Loucy (cell line): Measurements from ENCODE around the gene SLC22A25.

Source experiments
- H2AFZ ChIP-seq: fragments of 200-600 bp; sonication (generic); 2 replicates; pipeline ENCODE4 v1.6.0; 2016; ENCODE audit warnings: antibody characterized with exemption, mild to moderate bottlenecking, low read length, moderate library complexity
- H3F3A ChIP-seq: fragments of 200-600 bp; 2 replicates; pipeline ENCODE4 v1.6.0; 2016; ENCODE audit warnings: antibody characterized with exemption, low read depth, mild to moderate bottlenecking
- H3K27me3 ChIP-seq: fragments of 200-600 bp; sonication (generic); 2 replicates; pipeline ENCODE4 v1.6.1; 2014; ENCODE audit warnings: low read length, mild to moderate bottlenecking; ENCODE audit not compliant: insufficient read depth, poor library complexity, severe bottlenecking
- H3K36me3 ChIP-seq: fragments of 200-600 bp; sonication (generic); 2 replicates; pipeline ENCODE4 v1.6.1; 2016; ENCODE audit warnings: low read length; ENCODE audit not compliant: insufficient read depth
- H3K4me1 ChIP-seq: fragments of 200-600 bp; sonication (generic); 2 replicates; pipeline ENCODE4 v1.5.1; 2014; ENCODE audit warnings: low read length, mild to moderate bottlenecking; ENCODE audit not compliant: insufficient read depth, poor library complexity, severe bottlenecking
- H3K4me2 ChIP-seq: fragments of 200-600 bp; sonication (generic); 2 replicates; pipeline ENCODE4 v1.6.0; 2014; ENCODE audit warnings: antibody characterized with exemption, low read length, low read depth, mild to moderate bottlenecking; ENCODE audit not compliant: poor library complexity, severe bottlenecking
- H3K4me3 ChIP-seq: fragments of 200-600 bp; sonication (generic); 2 replicates; pipeline ENCODE4 v1.5.1; 2014; ENCODE audit warnings: low read length, mild to moderate bottlenecking, mixed read lengths; ENCODE audit not compliant: poor library complexity, severe bottlenecking
- H3K79me2 ChIP-seq: fragments of 200-600 bp; sonication (generic); 2 replicates; pipeline ENCODE4 v1.6.1; 2014; ENCODE audit warnings: low read length; ENCODE audit not compliant: insufficient read depth
- H3K9ac ChIP-seq: fragments of 200-600 bp; sonication (generic); 2 replicates; pipeline ENCODE4 v1.6.0; 2014; ENCODE audit warnings: mild to moderate bottlenecking, low read depth, low read length, moderate library complexity; ENCODE audit not compliant: poor library complexity, severe bottlenecking
- H3K9me2 ChIP-seq: fragments of 200-600 bp; sonication (generic); replicated peaks from 2 replicates; pipeline ENCODE4 v1.6.1; 2016; ENCODE audit warnings: low read depth, low read length, mixed read lengths
- H3K9me3 ChIP-seq: fragments of 200-600 bp; sonication (generic); 2 replicates; pipeline ENCODE4 v1.6.1; 2014; ENCODE audit warnings: mild to moderate bottlenecking, antibody characterized with exemption, low read length, low read depth; ENCODE audit not compliant: insufficient read depth
- H4K20me1 ChIP-seq: fragments of 200-600 bp; sonication (generic); 2 replicates; pipeline ENCODE4 v1.6.0; 2014; ENCODE audit warnings: antibody characterized with exemption, low read length, mild to moderate bottlenecking; ENCODE audit not compliant: insufficient read depth, poor library complexity, severe bottlenecking
- EZH2phosphoT487 ChIP-seq: fragments of 200-600 bp; IDR thresholded peaks from 2 replicates; pipeline ENCODE4 v1.6.1; 2018; ENCODE audit warnings: antibody characterized with exemption, mild to moderate bottlenecking, moderate library complexity, borderline replicate concordance
- TF ChIP-seq, protein P1 (sequence below): fragments of 200-600 bp; sonication (generic); conservative IDR thresholded peaks from 2 replicates; pipeline ENCODE4 v1.5.1; 2014; ENCODE audit warnings: mild to moderate bottlenecking, antibody characterized with exemption, low read length

SLC22A25 gene

DNA sequence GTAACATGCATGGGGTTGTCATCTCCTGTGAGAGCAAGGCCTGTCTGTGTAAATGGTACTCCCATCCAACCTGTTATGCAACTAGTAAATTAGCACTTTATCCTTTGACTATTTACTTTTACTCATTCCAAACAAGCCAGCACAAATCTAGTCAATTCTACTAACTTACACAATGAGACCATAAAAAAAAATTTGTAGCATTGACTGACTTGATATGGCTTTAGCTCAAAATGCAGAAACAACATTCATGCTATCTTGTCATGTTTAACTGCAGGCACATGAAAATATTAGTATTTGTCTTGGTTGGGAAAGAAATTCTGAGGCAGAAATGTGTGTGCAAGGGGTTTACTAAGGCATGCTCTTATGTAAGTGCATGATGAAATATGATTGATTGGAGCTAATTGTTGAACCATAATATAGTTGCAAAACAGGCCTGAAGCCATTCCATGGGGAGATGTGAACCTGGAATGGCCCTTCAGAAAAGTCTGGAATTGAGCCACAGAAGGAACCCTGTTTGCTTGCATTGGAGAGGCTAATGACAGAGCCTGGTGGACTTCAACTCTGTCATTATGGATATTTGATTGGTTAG is 2.5 kb downstream of the SLC22A25 start:
- Histone ChIP-seq H2AFZ (no peak overlapping the region), H3F3A (no peaks in the 10 kb centered on the region), H3K79me2 (no peaks in the 10 kb centered on the region), H3K9ac (no peak overlapping the region), H3K36me3 (no peaks in the 10 kb centered on the region), H3K9me3 (0 out of 2 replicates have a peak, but pooled peaks cover 6% of the 10 kb centered on the region), H3K4me3 (no peak overlapping the region), H3K9me2 (no peaks in the 10 kb centered on the region), H3K4me1 (no peaks in the 10 kb centered on the region), H3K27me3 (no peaks in the 10 kb centered on the region), H4K20me1 (no peaks in the 10 kb centered on the region), H3K4me2 (no peak overlapping the region)
- TF ChIP-seq, protein P1, sequence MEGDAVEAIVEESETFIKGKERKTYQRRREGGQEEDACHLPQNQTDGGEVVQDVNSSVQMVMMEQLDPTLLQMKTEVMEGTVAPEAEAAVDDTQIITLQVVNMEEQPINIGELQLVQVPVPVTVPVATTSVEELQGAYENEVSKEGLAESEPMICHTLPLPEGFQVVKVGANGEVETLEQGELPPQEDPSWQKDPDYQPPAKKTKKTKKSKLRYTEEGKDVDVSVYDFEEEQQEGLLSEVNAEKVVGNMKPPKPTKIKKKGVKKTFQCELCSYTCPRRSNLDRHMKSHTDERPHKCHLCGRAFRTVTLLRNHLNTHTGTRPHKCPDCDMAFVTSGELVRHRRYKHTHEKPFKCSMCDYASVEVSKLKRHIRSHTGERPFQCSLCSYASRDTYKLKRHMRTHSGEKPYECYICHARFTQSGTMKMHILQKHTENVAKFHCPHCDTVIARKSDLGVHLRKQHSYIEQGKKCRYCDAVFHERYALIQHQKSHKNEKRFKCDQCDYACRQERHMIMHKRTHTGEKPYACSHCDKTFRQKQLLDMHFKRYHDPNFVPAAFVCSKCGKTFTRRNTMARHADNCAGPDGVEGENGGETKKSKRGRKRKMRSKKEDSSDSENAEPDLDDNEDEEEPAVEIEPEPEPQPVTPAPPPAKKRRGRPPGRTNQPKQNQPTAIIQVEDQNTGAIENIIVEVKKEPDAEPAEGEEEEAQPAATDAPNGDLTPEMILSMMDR = no peak
- no peak for TF ChIP-seq EZH2phosphoT487

DNA sequence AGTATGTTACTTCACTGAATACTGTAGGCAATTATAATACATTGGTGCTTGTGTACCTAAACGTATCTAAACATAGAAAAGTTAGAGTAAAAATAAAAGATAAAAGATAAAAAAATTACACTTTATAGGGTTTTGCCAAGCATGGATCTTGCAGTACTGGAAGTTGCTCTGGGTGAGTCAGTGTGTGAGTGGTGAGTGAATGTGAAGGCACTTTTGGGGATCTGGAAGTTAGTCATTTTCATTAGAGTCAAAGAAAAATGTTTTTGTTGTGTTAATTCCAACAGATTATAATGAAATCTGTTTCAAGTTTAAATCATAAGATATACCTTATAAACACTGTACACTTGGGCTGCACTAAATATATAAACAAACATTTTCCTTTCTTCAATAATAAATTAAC is 3.3 kb downstream of the SLC22A25 start:
- Histone ChIP-seq H3K4me1 (no peaks in the 10 kb centered on the region), H3K9me2 (no peaks in the 10 kb centered on the region), H3K4me3 (no peak overlapping the region), H2AFZ (no peak overlapping the region), H3K9ac (no peak overlapping the region), H3K4me2 (no peak overlapping the region), H3K27me3 (no peaks in the 10 kb centered on the region), H3K9me3 (0 out of 2 replicates have a peak, but pooled peaks cover 6% of the 10 kb centered on the region), H3K36me3 (no peaks in the 10 kb centered on the region), H4K20me1 (no peaks in the 10 kb centered on the region), H3F3A (no peaks in the 10 kb centered on the region), H3K79me2 (no peaks in the 10 kb centered on the region)
- no peak for TF ChIP-seq EZH2phosphoT487
- TF ChIP-seq, protein P1 = no peak

DNA sequence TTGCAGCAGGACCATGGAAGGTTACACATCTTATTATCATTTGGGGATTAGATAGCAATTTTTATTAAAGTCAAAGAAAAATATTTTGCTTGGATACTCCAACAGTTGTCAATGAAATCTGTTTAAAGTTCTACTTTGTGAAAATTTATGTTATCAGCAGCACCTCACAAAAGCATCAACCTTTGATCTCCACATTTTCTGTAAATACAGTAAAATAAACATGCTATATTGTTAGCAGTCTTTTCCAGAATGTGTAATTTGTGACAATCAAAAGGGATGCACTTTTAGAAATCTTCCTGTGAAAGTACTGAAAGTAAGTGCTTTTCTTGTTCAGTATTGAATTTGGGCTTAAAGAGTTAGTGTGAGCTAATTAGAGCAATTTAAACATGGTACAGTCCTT is 4.1 kb downstream of the SLC22A25 start:
- H3K4me2 ChIP-seq = no peak overlapping the region
- H3K36me3 ChIP-seq = no peaks in the 10 kb centered on the region
- no peaks in the 10 kb centered on the region for H3K9me2 ChIP-seq
- H2AFZ ChIP-seq = no peak overlapping the region
- no peaks in the 10 kb centered on the region for H3K4me1 ChIP-seq
- H3K27me3 ChIP-seq = no peaks in the 10 kb centered on the region
- no peaks in the 10 kb centered on the region for H4K20me1 ChIP-seq
- H3K9ac ChIP-seq = no peak overlapping the region
- H3K9me3 ChIP-seq = 0 out of 2 replicates have a peak, but pooled peaks cover 6% of the 10 kb centered on the region
- no peak overlapping the region for H3K4me3 ChIP-seq
- no peaks in the 10 kb centered on the region for H3K79me2 ChIP-seq
- TF ChIP-seq EZH2phosphoT487 = no peak
- TF ChIP-seq, protein P1 = no peak
- H3F3A ChIP-seq = no peaks in the 10 kb centered on the region
